ENCODE data around the gene ZNF26. TPM values are rescaled to one million over a fixed set of nuclear protein-coding genes. Genes with fewer than 3 reads are reported as not detected.

The ZNF26 gene
- total and polyA plus RNA-seq, 2 of the 8 experiments (the other 6 are each of a cell fraction or from before 2014, with no cell fraction given), result 5.8 to 8.4 TPM

DNA sequence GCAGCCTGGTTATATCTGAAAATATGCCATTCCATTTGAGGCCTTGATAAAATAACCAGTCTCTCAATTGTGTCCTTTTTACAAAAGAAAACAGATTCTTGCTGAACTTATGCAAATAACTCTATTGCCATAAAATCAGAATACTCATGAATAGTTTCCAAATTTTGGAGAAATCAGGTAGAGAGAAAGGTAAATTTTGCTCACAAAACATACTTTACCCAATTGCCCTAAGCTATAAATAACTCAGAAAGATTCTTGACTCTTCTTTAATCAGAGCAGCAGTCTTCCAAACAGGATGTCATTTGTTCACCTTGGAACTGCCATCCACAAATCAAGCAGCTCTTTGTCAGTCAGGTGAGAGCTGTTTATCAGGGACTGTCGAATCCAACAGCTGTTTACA, 12.6 kb downstream of the ZNF26 start:
- H3K23ac ChIP-seq (ENCODE audit: insufficient read length), result no peak overlapping the region
- peaks cover 57 to 77% of the 10 kb centered on the region in 2 experiments for H3K9me3 ChIP-seq (ENCODE audit: insufficient read depth in 2 of 2, low read depth in 1 of 2, low read length in 1 of 2)
- peaks cover 7% of the 10 kb centered on the region; the same call in 1 of the 2 replicates for H3K79me1 ChIP-seq (ENCODE audit: low read depth, low read length)
- ChIA-PET CTCF (ENCODE audit: partially characterized antibody) (no interaction called here), POLR2A (ENCODE audit: partially characterized antibody) (interaction anchor here (1.0 to 1.2 kb wide), 2 partner anchors 11 to 183 kb away, joined by 3 to 6 read pairs; partner anchors contain the start of gene ZNF268)
- no peak overlapping the region for H3K9ac ChIP-seq (replicated peaks in 1 of 4; ENCODE audit: extremely low read depth in 1 of 4, low read depth in 3 of 4, low read length in 3 of 4)
- 59% methylated on average over 1 of the region's 1 CpG; no CpG with 5 or more reads in 1 of the 2 experiments for WGBS, 2 experiments (ENCODE audit: extremely low coverage in 1 of 2, insufficient coverage in 1 of 2, insufficient read length in 1 of 2, insufficient replicate concordance in 2 of 2, low coverage in 1 of 2, low lambda C conversion rate in 2 of 2, missing lambda C conversion rate in 1 of 2)
- H4K5ac ChIP-seq (ENCODE audit: insufficient read length, low read depth, low read length), result no peak overlapping the region
- H2BK120ac ChIP-seq (replicated peaks; ENCODE audit: low read depth, low read length), result no peak overlapping the region
- H3K4ac ChIP-seq (replicated peaks; ENCODE audit: insufficient read length, low read depth, low read length), result no peak overlapping the region
- no peak for DNase-seq (ENCODE audit: low read depth in 1 of 2, low spot score in 2 of 2)
- peaks cover 0 to 3% (median 0%) of the 10 kb centered on the region in 4 experiments; a peak in 2 of 8 replicates for H3K36me3 ChIP-seq (ENCODE audit: control insufficient read depth in 2 of 4, insufficient read depth in 4 of 4, low read length in 3 of 4)
- H2BK20ac ChIP-seq (ENCODE audit: low read length), result no peak overlapping the region
- FAIRE-seq, result no peak
- H2BK5ac ChIP-seq (ENCODE audit: low read depth, low read length), result no peak overlapping the region
- H3K27ac ChIP-seq (ENCODE audit: low read depth, low read length), result no peak overlapping the region
- no peak overlapping the region for H3K18ac ChIP-seq (ENCODE audit: extremely low read depth, low read length)
- no peak overlapping the region for H3K4me3 ChIP-seq (ENCODE audit: extremely low read depth in 1 of 4, insufficient read depth in 2 of 4, low read depth in 3 of 4, low read length in 4 of 4)
- no peak overlapping the region for H4K91ac ChIP-seq (replicated peaks; ENCODE audit: insufficient read length, low read length)
- no peak overlapping the region for H4K8ac ChIP-seq (ENCODE audit: extremely low read depth, insufficient read depth, low read length)
- no peaks in the 10 kb centered on the region for H3K23me2 ChIP-seq (ENCODE audit: low read depth, low read length)
- H2AK5ac ChIP-seq (ENCODE audit: low read depth, low read length), result no peak overlapping the region
- H3K56ac ChIP-seq (replicated peaks; ENCODE audit: insufficient read length, low read depth, low read length), result no peak overlapping the region
- H3K14ac ChIP-seq (ENCODE audit: insufficient read length), result no peak overlapping the region
- H2AFZ ChIP-seq (ENCODE audit: low read length), result no peak overlapping the region
- no peaks in the 10 kb centered on the region for H3K4me1 ChIP-seq (replicated peaks in 1 of 4; ENCODE audit: control insufficient read depth in 3 of 4, insufficient read depth in 4 of 4, low read length in 3 of 4)
- H4K20me1 ChIP-seq (replicated peaks in 1 of 2; ENCODE audit: control insufficient read depth in 1 of 2, insufficient read depth in 2 of 2, low read length in 2 of 2), result no peaks in the 10 kb centered on the region
- TF ChIP-seq SIRT6 (IDR thresholded peaks at IDR 0.05; ENCODE audit: low read length) (no peak), SP2 (IDR thresholded peaks at IDR 0.05; ENCODE audit: low read length) (no peak), KDM1A (IDR thresholded peaks at IDR 0.05; ENCODE audit: borderline replicate concordance, low read length) (no peak), TAF7 (optimal IDR thresholded peaks at IDR 0.05; ENCODE audit: borderline replicate concordance, low read depth, low read length) (no peak), CBX5 (IDR thresholded peaks at IDR 0.05; ENCODE audit: low read depth, low read length) (no peak), HDAC2 (IDR thresholded peaks at IDR 0.05; ENCODE audit: borderline replicate concordance in 1 of 2, low read depth in 2 of 2, low read length in 2 of 2) (no peak), JUND (IDR thresholded peaks at IDR 0.05; ENCODE audit: low read length) (no peak), CBX8 (IDR thresholded peaks at IDR 0.05; ENCODE audit: borderline replicate concordance, low read depth, low read length) (no peak), RXRA (IDR thresholded peaks at IDR 0.05; ENCODE audit: insufficient read depth, low read depth, low read length) (no peak), BCL11A (IDR thresholded peaks at IDR 0.05; ENCODE audit: low read depth in 2 of 2, low read length in 2 of 2) (no peak), RAD21 (IDR thresholded peaks at IDR 0.05 in 1 of 2, conservative IDR thresholded peaks at IDR 0.05 in 1 of 2; ENCODE audit: low read depth in 2 of 2, low read length in 2 of 2) (no peak)
- no peaks in the 10 kb centered on the region for H3K27me3 ChIP-seq (replicated peaks in 1 of 4; ENCODE audit: control insufficient read depth in 3 of 4, extremely low read depth in 1 of 4, insufficient read depth in 3 of 4, low read length in 3 of 4)
- H2BK12ac ChIP-seq (ENCODE audit: low read depth, low read length), result no peak overlapping the region
- no peak overlapping the region for H2BK15ac ChIP-seq (ENCODE audit: low read length)
- no peak overlapping the region for H3K4me2 ChIP-seq (ENCODE audit: insufficient read depth in 1 of 2, low read depth in 2 of 2, low read length in 2 of 2)
- peaks cover 3 to 23% of the 10 kb centered on the region in 2 experiments; a peak in 3 of 4 replicates for H3K79me2 ChIP-seq (ENCODE audit: control insufficient read depth in 1 of 2, insufficient read depth in 2 of 2, low read length in 2 of 2)

Data from H1 (cell line).